Fibroblast of the aortic adventitia (primary cell): Measurements from ENCODE around the gene B3GALNT1. TPM values are rescaled to one million over a fixed set of nuclear protein-coding genes. Genes with fewer than 3 reads are reported as not detected.

Experiments
- DNase-seq: peaks from one replicate; pipeline ENCODE4 v3.0.0-alpha.2; 2010; ENCODE audit warnings: low read depth
- H3K4me3 ChIP-seq: 2 replicates; pipeline ENCODE4 v1.5.1; 2011; ENCODE audit warnings: low read depth, mild to moderate bottlenecking, control low read depth, low read length, moderate library complexity
- total RNA-seq: library from RNA; depleted of rRNA; stranded (reverse); fragments of >200 nt; gene quantifications from 2 replicates; pipeline ENCODE4 v1.2.3, GENCODE V29; 2012; ENCODE audit warnings: low replicate concordance
- TF ChIP-seq, protein P1 (sequence below): IDR thresholded peaks from 2 replicates; pipeline ENCODE4 v1.5.1; 2011; ENCODE audit warnings: mild to moderate bottlenecking, low read length, control low read depth, inconsistent platforms; ENCODE audit not compliant: insufficient read depth

Gene B3GALNT1
- total RNA-seq, 1 donor = 14.2 TPM

DNA sequence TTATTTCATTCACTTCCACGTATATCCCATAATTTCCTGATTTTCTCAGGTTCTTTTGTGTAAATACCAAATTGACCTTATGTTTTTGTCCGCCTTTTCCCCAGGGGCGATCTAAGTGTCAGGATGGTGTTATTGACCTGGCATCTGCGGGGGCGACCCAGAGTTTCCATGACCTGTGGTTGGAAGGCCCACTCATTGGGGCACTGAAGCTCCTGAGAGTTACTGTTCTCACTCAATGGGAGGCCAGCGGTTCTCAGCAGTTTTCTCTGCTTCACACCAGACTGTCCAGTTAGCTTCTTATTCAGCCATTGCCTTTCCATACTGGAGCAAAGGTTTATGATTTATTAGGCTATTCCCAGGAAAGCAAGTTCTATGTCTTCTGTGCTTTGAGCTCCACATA is 53.3 kb downstream of the B3GALNT1 start:
- TF ChIP-seq, protein P1, sequence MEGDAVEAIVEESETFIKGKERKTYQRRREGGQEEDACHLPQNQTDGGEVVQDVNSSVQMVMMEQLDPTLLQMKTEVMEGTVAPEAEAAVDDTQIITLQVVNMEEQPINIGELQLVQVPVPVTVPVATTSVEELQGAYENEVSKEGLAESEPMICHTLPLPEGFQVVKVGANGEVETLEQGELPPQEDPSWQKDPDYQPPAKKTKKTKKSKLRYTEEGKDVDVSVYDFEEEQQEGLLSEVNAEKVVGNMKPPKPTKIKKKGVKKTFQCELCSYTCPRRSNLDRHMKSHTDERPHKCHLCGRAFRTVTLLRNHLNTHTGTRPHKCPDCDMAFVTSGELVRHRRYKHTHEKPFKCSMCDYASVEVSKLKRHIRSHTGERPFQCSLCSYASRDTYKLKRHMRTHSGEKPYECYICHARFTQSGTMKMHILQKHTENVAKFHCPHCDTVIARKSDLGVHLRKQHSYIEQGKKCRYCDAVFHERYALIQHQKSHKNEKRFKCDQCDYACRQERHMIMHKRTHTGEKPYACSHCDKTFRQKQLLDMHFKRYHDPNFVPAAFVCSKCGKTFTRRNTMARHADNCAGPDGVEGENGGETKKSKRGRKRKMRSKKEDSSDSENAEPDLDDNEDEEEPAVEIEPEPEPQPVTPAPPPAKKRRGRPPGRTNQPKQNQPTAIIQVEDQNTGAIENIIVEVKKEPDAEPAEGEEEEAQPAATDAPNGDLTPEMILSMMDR = no peak
- DNase-seq = no peak

DNA sequence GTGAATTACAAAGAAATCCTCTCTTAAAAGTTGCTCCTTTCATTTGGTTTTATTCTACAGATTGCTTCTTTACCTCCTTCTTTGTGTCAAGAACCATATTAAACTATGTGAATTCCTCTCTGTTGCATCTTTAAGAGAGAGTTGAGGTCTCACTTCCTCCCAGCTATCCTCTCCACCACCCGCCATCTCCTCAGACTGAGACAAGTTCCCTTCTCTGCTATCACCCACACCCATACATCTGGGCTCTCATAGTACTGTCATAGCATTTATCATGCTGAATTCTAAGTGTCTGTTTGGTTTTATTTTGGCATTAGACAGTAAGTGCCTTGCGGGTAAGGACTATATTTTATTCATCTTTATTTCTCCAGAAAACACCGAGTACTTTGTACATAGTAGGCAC is 54.2 kb downstream of the B3GALNT1 start:
- TF ChIP-seq, protein P1 = no peak
- H3K4me3 ChIP-seq = no peak overlapping the region
- DNase-seq = no peak

More for the DNA sequence above, 53.3 kb downstream of the B3GALNT1 start:
- no peak overlapping the region for H3K4me3 ChIP-seq

DNA sequence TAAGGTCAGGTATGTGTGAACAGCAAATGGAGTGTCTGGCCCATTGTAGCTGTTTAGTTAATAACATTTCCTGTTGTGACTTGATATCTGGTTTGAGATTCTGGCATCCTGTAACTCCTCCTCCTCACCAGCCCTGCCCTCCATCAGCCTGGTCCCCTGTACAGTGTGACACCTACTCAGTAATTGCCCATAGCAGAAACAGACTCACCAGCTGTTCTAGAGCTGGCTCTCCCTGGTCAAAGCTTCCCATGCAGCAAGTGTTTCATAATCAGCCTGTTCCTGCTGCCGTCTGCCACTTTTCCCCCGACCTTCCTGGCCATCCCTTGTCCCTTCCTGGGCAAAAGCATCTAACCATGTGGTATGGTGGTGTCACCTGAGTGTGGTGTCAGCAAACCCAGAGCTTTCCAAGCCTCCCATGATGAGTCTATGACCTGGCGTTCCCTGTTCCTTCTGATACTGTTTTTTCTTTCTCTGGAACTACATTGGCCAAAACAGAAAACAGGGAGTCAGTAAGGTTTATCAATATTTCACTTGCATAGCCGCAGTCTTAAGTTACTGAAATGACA is 55.4 kb downstream of the B3GALNT1 start:
- TF ChIP-seq, protein P1 = no peak
- H3K4me3 ChIP-seq = no peak overlapping the region

DNA sequence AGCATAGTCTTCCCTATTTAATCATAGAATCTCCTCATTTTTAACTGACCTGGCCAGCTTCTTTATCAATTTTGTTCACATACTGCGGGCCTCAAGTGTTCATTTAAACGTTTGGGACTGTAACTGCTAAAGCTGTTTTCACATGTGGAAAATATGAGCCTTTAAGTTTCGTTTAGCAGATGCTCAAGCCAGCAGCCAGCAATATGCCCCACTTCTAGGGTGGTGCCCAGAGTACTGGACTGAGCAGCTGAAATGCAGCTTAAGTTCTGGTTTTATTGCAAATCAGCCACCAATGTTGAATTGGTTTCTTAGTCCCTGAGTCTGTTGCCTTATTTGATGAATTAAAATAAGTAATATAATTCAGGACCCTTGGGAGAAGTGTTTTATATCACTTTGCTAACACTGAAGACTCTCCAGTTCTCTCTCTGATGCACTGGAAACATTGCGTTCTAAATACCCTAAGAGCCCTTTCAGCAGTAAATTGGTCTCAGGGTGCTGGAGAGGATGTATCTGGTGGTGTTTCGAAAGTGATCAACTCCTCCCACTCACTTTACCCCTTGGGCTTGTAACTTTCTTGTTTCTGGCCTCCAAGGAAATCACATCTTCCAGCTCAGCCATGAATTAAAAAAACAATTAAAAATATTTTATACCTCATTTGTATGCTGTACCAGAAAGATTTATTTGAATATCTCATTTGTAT is 61.7 kb downstream of the B3GALNT1 start:
- DNase-seq = no peak
- TF ChIP-seq, protein P1 = no peak
- no peak overlapping the region for H3K4me3 ChIP-seq

More for the DNA sequence above, 55.4 kb downstream of the B3GALNT1 start:
- no peak for DNase-seq

DNA sequence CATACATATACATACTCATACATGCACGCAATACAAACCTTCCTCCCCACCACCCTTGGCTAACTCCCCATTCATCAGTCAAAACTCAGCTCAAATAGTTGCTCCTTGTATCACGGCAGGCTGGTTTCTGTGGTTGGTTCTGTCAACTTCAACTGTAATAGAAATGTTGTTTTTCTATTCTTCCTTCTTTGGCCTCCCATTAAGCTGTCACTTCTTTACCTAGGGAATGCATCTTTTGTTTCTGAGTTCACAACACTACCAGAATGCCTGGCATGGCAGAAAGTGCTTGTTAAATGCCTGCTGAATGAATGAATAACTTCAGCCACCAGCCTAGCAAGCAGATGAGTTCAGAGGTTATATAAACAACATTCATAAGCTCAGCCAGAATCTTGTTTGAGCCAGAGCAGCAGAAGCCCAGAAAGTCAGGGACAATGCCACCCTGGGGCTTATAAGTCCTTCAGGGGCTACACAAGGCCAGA is 63.1 kb downstream of the B3GALNT1 start:
- H3K4me3 ChIP-seq = no peak overlapping the region
- TF ChIP-seq, protein P1 = no peak
- DNase-seq = peak; percentile 2

DNA sequence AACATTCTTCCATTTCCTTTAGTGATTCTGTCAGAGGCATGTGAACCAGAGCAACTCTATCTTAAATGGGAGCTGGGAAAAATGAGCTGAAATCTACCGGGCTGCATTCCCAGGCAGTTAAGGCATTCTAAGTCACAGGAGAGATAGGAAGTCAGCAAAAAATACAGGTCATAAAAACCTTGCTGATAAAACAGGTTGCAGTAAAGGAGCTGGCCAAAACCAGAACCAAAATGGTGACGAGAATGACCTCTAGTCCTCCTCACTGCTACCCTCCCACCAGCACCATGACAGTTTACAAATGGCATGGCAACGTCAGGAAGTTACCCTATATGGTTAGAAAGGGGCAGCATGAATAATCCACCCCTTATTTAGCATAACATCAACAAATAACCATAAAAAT is 66.4 kb downstream of the B3GALNT1 start:
- TF ChIP-seq, protein P1 = no peak
- no peak overlapping the region for H3K4me3 ChIP-seq
- DNase-seq = peak; percentile 39
